ENCODE results near the gene MACROD2.

- TF ChIP-seq CTCF (IDR thresholded peaks at IDR 0.05; ENCODE audit: insufficient read depth, low read depth, low read length), result no peak
- no peak for TF ChIP-seq EZH2 (IDR thresholded peaks at IDR 0.05; ENCODE audit: insufficient read depth, low read length)
These were observed 911.7 kb downstream of the MACROD2 start for GRCh38 chr20:14906908-14907434.
